Activated naive CD4-positive, alpha-beta T cell (primary cell): Measurements from ENCODE around the gene RWDD3.

Source experiments
- DNase-seq, 4 experiments: peaks; one replicate each; lab custom pipeline; 2025; lab: John Stamatoyannopoulos, UW

Gene RWDD3, protein sequence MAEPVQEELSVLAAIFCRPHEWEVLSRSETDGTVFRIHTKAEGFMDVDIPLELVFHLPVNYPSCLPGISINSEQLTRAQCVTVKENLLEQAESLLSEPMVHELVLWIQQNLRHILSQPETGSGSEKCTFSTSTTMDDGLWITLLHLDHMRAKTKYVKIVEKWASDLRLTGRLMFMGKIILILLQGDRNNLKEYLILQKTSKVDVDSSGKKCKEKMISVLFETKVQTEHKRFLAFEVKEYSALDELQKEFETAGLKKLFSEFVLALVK

DNA sequence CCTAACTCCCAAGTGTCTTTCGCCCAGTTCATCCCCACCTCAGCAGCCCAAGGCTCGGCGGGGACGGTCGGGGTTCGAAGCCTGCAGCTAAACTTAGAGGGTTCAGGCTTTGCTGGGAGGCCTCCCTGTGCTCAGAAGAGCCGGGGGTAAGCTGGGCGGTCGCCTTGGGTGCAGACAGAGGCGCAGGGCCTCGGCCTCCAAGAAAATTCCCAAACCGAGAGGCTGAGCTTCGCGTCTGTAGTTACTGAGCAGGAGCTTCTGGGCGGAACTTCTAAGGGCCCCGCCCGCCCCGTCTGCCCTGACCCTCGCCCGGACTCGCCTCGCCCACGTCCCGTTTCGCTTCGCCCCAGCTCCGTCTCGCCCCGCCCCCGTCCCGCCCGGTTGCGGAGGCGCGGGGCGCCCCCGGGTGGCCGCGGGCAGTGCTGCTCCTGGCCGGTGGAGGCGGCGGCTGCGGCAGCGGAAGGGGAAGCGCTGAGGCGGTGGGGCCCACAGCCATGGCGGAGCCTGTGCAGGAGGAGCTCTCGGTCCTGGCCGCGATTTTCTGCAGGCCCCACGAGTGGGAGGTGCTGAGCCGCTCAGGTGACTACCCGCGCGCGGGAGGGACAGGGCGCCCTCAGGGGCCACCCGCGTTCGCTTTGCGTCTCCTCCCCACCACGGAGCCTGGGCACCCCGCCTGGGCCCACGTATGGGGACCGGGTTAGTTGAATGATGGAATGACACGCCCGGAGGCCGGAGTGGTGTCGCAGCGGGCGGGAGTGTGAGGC is at the start of gene RWDD3:
TSS of gene RWDD3 (plus strand) at position 474 of the 764 bp plus-strand sequence. CDS start at position 495, 21 bp downstream.
- peak; percentile 74 to 93 (median 86) for DNase-seq

DNA sequence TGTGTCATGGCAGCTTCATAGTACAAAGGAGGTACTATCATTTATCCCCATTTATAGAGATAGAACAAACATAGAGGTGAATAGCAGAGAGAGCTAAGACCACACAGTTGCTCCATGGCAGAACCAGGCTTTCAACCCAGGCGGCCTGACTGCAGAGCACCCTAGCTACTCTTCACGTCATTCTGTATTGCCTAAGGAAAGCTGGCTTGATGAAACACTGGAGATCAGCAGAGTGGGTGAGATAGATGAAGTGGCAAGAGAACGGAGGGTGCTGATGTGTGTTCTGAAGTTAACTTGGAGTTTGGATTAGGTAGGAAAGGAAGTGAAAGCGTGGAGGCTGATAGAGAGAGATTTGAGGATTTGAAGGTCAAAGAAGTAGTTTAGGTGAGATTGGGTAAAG is 47.9 kb upstream of the RWDD3 start:
- DNase-seq: no peak

DNA sequence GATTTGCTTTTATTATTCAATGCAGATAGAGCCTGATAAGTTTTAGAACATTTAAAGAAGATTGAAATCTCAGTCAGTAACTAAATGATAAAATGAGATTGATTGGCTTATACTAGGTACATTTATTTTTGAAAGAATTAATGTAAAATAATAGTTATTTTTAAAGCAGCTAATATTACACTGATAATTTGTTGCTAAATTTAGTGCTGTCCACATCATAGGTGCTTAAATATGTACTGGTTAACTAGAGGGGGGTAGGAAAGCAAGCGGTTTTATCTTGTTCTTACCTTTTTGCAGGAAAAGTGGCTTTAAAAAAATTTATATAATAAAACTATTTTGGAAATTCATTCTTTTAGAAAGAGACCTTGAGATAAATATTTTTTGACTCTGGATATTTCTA is 40.4 kb upstream of the RWDD3 start:
- no peak for DNase-seq

DNA sequence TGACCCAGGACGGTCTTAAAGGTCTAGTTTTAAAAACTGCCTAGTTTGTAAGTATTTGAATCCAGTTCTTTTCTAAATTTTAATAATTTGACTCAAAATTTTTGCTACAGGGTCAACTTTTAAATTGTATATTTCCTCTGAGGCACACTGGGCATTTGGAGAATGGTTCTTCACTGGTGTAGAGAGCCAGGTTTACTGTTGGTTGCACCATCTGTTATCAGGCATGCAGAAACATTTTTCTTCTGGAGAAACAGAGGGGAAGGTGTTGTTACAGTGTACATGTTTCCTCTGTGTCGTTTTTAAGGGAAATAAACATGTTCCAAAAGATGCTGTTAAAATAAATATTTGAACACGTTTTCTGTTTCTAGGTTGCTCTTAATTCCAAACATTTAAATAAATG is 39.0 kb upstream of the RWDD3 start:
- DNase-seq: no peak

DNA sequence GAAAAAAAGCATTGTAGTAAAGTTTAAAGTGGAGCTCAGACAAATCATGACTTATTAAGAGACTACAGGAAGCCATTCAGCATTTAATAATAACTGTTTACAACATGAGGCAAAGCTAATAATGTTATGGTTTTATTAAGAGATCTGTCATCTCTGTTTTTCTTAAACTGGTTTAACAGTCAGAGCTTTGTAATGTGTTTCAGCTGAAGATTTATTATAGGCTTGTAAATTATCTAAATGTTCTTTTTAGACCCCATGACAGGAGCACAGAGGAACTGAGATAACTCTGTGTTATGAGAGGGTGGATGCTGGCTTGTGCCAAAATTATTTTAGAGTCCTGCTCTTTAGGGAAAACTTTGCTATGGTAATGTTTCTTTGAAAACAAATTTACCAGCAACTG is 38.0 kb upstream of the RWDD3 start:
- DNase-seq: no peak

DNA sequence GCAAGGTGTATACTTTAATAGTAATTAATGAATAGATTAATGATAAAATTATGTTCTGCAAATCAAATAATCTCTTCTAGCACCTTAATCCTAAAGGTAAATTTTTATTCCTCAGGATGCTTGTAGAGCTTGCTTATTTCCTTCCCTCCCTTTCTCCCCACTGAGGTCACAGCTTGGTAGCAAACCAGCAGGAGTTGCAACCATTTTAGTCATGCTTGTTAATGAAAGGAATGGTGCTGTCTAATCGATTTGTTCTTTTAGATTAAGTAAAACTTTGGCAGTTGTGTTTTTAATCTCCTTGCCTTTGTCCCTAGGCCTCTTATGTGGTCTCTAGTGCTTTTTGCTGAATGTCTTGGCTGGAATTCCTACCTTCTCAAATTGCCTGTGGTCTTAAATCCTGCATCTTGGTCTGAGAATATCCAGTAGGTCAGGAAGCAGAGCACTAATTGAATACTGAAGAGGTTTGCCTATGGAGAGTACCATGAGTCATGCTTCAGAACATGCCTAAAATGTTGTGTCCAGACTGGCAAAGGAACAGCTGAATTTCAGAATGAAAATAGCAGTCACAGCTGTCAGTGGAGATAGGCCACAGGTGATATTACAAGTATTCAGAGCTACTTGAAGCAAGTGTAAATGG is 36.3 kb upstream of the RWDD3 start:
- no peak for DNase-seq

DNA sequence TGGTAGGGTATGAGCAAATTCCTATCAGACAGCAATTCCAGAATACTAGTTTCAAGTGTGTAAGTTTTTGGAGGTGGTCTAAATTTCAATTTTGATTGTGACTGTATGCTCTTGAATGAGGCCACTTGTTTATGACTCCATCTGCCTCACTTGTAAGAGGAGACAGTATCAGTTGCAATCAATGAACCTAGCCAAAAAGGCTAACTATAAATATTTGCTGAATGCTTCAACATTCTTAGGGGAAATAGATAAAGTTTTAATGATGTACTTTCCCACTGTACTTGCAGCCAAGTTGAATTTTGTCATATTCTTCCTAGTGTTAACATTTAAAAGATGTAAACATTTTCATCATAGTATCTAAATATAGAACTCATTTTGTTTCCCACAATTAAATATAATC is 32.1 kb upstream of the RWDD3 start:
- DNase-seq: no peak

DNA sequence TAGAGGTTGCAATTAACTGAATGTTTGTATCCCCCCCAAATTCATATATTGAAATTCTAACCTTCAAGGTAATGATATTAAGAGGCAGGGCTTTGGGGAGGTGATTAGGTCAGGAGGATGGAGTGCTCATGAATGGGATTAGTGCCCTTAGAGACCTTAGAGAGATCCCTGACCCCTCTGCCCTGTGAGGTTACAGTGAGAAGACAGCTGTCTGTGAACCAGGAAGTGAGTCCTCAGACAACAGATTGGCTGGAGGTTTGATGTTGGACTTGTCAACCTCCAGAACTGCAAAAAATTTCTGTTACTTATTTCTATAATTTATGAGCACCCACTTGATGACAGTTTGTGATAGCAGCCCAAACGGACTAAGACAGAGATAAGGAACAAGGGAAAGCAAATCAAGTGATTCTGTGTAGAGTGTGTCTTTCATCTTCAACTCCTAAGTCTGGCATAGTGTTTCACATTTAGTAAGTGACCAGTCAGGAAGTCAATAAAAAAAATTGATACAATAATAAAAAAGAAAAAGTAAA is 30.0 kb upstream of the RWDD3 start:
- DNase-seq: no peak

DNA sequence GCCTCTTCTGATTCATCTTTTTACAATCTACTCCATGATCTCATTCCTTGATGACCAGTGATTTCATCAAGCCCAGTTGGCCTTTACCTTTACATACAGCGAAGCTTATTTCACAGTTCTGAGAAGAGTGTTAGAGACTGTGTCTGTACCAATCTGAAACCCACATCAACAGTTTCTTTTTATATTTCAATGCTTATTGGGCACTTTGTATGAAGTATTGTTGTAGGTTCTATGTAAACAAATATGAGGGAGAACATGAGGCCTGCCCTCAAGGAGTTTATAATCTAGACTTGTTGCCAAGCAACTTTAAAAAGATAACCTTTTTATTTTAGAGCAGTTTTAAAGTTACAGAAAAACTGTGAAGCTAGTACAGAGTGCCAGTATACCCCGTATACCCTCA is 27.5 kb upstream of the RWDD3 start:
- no peak for DNase-seq

DNA sequence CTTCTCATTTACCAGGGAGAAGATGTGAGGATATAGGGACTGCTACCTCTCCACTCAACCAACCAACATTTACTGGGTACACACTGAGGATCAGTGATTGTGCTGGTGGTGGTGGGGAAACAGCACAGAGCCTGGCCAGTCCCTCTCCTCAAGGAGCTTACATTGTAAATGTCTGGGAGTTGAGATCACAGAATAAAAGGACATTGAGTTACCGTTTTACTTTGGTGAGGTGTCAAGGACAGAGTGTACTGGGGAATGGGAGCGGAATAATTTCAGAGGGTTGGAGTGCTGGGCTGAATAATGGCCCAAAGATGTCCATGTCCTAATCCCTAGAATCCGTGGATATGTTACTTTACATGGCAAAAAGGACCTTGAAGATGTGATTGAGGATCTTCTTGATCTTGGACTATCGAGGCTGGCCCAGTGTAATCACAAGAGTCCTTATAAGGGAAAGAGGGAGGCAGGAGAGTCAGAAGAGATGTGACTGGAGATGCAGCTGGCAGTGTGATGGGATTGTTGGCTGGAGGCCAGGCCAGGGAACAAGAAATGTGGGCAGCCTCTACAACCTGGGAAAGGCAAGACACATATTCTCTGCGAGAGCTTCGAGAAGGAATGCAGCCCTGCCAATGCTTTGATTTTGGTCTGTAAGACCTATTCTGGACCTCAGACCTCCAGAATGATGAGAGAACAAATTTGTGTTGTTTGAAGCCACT is 26.6 kb upstream of the RWDD3 start:
- DNase-seq: no peak

DNA sequence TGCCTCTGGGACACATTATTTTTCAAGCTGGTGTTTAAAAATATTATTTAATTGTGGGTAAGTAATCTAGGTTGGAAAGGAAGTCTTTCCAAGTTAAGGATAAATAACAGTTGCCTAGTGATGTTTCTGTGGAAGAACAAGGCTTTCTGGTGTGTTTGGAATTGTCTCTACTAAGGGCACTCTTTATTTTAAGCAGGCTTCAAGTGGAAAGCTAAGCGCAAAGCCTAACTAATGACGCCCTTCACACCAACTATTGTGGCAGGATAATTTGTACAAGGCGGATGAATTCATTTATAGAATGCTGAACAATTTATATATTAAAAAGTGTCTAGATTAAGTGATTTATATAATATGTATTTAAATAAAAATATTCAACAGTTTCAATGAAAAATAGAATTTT is 25.1 kb upstream of the RWDD3 start:
- no peak for DNase-seq

DNA sequence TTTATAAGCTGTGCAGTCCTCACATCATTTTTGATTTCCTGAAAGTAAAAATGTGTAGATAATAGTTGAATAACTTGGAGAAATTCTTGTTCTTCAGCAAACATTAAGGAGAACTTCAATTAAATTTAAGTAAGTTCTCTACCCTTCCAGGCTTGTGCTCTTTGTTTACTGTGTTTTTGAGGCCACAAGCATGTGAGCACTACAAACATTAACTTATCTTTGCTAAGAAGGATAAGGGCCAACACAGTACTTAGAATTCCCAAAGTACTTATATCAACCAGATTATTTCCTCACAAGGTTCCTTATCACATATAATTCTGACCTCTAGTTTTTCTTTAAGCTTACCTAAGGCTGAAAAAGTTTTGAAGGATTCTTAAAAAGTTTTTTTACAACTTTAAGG is 24.7 kb upstream of the RWDD3 start:
- no peak for DNase-seq

DNA sequence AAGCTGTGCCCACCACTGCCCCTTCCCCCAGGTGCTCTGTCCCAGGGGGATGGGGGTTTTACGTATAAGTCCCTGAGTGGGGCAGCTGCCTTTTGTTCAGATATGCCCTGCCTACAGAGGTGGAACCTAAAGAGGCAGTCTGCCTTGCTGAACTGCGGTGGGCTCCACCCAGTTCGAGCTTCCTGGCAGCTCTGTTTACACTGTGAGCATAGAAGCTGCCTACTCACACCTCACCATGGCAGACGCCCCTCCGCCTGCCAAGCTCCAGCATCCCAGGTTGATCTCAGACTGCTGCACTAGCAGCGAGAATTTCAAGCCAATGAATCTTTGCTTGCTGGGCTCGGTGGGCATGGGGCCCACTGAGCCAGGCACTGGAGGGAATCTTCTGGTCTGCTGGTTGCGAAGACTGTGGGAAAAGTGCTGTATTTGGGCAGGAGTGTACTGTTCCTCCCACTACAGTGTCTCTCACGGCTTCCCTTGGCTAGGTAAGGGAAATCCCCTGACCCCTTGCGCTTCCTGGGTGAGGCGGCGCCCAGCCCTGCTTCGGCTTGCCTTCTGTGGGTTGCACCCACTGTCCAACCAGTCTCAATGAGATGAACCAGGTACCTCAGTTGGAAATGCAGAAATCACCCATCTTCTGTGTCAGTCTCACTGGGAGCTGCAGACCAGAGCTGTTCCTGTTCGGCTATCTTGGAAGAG is 17.6 kb upstream of the RWDD3 start:
- no peak for DNase-seq

DNA sequence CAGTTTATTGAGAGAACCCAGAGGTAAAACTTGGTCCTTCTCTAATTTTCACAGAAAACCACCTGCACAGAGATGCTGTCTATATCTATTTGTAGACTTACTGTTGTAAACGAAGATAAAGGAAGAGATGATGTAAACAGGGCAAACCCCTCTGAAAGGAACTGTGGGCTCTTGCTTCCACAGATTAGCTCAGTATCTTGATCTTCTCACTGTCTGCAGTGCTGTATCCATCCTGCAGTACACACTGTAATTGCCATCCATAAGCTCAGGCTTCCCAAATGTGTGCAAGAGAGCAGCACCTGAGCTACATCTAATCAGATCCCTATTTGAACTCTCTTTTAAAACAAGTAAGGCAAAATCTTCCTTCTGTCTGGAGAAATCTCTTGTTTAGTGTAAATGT is 16.6 kb upstream of the RWDD3 start:
- no peak for DNase-seq

DNA sequence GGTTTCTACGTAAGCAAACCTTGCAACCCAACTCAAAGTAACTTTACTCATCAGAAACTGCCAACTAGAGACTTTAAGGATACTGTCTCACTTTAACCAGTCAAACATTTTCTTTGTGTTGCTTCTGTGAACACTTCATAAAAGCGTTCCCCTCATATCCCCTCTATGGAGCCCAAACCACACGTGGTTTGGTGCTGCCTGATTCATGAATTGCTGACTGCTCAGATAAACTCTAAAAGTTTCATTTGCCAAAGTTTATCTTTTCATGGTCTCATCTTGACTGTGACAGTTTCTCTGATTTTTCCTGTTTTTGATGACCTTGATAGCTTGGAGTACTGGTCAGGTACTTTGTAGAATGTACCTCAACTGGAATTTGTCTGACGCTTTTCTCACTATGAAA is 14.6 kb upstream of the RWDD3 start:
- no peak for DNase-seq

DNA sequence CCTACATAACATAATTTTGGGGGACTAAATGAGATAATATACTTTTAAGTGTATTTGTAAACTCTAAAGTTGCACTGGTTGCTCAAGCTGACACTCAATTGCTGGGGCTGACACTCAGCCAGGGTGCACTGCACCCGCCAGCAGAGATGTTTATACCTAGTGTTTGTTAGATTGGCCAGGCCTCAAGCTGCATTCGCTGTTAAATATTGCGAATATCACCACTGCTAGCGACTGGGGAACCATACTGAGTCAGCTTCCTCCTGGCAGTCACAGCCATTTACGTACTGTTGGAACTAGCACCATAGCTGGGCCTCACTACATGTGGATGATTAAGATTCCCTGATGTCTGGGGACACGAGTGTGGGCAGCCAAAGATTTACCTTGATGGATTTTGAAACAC is 12.7 kb upstream of the RWDD3 start:
- no peak for DNase-seq

DNA sequence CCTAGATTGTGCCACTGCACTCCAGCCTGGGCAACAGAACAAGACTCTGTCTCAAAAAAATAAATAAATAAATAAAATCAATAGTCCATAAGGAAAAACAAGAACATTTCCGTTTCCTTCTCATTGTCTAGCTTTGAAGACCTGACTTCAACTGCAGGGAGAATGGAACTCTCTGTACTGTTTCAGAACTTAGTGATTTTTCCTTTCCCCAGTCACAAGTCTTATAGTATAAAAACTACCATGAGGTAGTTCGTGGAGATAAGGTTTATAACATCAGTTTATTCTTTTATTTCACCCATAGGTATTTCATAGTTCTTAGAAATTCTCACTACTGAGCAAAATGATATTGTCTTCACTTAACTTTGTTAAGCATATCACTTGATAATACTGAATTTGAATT is 11.4 kb upstream of the RWDD3 start:
- no peak for DNase-seq

DNA sequence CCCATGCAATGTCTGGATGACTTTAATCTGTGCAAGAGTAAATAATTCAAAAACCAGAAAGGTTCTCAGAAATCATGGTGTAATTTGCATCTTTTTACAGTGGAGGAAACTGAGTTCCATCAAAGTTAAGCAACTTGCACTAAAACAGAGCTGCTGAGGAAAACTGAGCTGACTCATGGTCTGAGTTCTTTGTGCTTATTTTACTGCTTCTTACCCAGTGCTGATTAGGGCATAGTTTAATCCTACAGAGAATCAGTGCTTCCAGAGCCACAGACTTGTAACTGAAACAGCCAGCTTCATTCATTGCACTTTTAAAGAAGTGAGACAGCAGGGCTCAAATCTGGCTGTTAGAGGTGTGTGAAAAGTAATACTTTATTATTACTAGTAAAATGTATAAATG is 10.9 kb upstream of the RWDD3 start:
- no peak for DNase-seq

DNA sequence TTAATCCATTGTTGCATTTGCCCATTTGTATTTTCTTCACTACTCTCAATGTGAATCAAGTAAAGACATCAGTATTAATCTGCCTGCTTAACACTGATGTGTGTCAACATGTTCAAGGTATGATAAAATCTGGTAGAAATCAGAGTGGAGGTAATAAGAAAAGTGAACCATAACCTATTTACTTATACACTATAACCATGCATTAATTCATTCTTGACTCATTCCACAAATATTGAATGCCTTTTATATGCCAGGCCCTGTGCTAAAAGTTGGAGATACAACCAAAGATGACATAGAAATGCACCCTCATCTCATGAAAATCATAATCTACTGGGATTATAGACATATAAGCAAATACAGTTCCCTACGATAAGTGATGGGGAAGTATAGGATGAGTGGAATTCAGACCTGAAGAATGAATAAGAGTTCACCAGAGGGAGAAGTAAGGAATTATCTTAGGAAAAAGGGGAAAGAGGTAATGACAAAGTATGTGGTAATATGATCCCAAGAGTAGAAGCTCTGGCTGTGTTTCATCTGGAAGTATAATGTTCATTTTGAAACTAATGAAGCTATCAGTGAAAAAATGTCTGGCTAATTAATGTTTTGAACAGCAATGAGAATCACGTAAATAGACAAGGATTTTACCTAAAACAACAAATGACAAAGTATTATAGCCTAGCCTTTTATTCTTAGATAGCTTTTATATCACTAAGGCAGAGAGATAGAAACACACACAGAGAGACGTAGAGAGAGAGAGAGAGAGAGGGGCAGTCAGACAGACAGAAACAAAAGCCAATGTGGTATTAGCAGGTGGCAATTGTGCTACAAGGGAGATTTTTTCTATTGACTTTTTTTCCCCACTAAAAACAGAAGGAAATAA is 7.0 kb upstream of the RWDD3 start:
- no peak for DNase-seq

DNA sequence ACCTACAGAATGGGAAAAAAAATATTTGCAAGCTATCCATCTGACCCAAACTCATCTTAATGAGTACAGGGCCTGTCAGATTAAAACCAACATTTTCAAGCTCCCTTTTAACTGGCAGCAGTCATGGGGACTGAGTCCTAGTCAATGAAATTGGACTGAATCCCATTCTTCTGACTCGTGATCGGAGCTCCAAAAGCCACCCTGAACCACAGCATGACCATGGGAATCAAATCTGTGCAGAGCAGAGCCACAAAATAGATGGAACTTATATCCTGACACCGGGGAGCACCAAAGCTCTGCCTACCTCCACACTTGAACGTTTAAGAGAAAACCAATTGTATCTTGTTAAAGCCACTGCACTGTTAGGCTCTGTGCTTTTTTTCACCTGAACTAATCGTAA is 5.0 kb upstream of the RWDD3 start:
- DNase-seq: no peak

DNA sequence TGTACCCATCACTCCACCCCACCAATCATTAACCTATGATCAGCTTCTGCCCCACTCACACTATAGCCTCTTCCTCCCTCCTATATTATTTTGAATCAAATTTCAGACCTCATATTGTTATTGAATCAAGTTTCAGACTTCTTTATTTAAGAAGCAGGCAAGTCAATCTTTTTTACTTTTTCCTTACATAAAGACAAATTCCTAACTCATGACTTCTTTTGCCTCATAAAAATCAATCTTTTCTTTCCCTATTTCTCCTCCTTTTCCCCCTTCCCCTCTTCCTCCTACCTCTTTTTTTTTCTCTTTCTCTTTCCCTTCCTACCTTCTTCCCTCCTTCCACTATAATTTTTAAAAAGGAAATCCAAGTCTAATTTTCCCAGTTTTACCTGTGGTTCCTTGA is 4.3 kb upstream of the RWDD3 start:
- no peak for DNase-seq
